SJCRH30 (cell line): Measurements from ENCODE around the gene MYH10. TPM values are rescaled to one million over a fixed set of nuclear protein-coding genes. Genes with fewer than 3 reads are reported as not detected.
A peak's percentile ranks its signal among the peaks of the same experiment; 100 is the strongest.

Source experiments
- DNase-seq, 2 experiments: peaks; one replicate each; pipeline ENCODE4 v3.0.0-alpha.2; 2015 to 2020
- H3K27ac ChIP-seq: fragments of 250-450 bp; sonication (Bioruptor Pico); 2 replicates; pipeline ENCODE4 v1.5.1; 2020; ENCODE audit warnings: mild to moderate bottlenecking, moderate library complexity
- H3K27me3 ChIP-seq: fragments of 250-450 bp; sonication (Bioruptor Pico); 2 replicates; pipeline ENCODE4 v1.5.1; 2020; ENCODE audit warnings: mild to moderate bottlenecking, moderate library complexity
- H3K36me3 ChIP-seq: fragments of 250-450 bp; sonication (Bioruptor Pico); 2 replicates; pipeline ENCODE4 v1.5.1; 2020; ENCODE audit warnings: mild to moderate bottlenecking, moderate library complexity
- H3K4me1 ChIP-seq: fragments of 250-450 bp; sonication (Bioruptor Pico); 2 replicates; pipeline ENCODE4 v1.5.1; 2020; ENCODE audit warnings: mild to moderate bottlenecking, moderate library complexity
- H3K4me3 ChIP-seq: fragments of 250-450 bp; sonication (Bioruptor Pico); 2 replicates; pipeline ENCODE4 v1.5.1; 2020; ENCODE audit warnings: mild to moderate bottlenecking, moderate library complexity
- H3K9me3 ChIP-seq: fragments of 250-450 bp; sonication (Bioruptor Pico); replicated peaks from 2 replicates; pipeline ENCODE4 v1.5.1; 2020; ENCODE audit warnings: mild to moderate bottlenecking, moderate library complexity
- total RNA-seq: library from RNA; depleted of rRNA; stranded (reverse); fragments of >200 nt; shearing (Covaris generic); gene quantifications from 2 replicates; pipeline ENCODE4 v1.2.3, GENCODE V29; 2014

The MYH10 gene
- total RNA-seq, 1 experiment from 2014 or later: 78.1 TPM

DNA sequence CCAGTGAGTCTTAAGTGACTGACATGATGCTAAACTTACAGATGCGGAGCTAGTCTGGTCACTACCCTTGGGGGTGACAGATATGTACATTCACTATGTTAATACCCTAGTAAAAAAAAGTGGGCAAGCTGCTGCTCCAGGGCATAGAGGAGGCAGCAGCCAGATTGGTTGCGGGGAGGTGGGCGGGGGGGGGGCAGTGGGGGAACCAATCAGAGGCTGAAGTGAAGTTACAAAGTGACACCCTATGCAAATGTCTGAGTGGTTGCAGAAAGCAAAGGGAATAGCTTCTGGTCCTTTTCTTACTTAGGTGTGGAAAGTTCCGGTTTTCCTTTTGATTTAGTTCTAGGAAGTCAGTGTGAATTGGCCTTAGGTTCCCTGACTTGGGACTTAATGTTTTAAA lies 182.7 kb downstream of the MYH10 start:
- Histone ChIP-seq H3K4me3 (no peak overlapping the region), H3K27ac (no peak overlapping the region), H3K9me3 (no peaks in the 10 kb centered on the region), H3K4me1 (no peaks in the 10 kb centered on the region), H3K36me3 (peaks cover 14% of the 10 kb centered on the region), H3K27me3 (no peaks in the 10 kb centered on the region)
- DNase-seq: no peak

- no peak for DNase-seq
- Histone ChIP-seq H3K27me3 (no peaks in the 10 kb centered on the region), H3K27ac (no peak overlapping the region), H3K36me3 (peaks cover 9% of the 10 kb centered on the region), H3K4me3 (no peak overlapping the region), H3K4me1 (no peaks in the 10 kb centered on the region), H3K9me3 (no peaks in the 10 kb centered on the region)
Measured at GRCh38 chr17:8445536-8445935, 185.0 kb downstream of the MYH10 start.

- no peak overlapping the region for H3K4me3 ChIP-seq
- no peaks in the 10 kb centered on the region for H3K4me1 ChIP-seq
- DNase-seq: no peak
- H3K27me3 ChIP-seq: no peaks in the 10 kb centered on the region
- H3K36me3 ChIP-seq: peaks cover 7% of the 10 kb centered on the region
- H3K9me3 ChIP-seq: no peaks in the 10 kb centered on the region
- no peak overlapping the region for H3K27ac ChIP-seq
Measured at GRCh38 chr17:8444494-8444893, 186.0 kb downstream of the MYH10 start.

DNA sequence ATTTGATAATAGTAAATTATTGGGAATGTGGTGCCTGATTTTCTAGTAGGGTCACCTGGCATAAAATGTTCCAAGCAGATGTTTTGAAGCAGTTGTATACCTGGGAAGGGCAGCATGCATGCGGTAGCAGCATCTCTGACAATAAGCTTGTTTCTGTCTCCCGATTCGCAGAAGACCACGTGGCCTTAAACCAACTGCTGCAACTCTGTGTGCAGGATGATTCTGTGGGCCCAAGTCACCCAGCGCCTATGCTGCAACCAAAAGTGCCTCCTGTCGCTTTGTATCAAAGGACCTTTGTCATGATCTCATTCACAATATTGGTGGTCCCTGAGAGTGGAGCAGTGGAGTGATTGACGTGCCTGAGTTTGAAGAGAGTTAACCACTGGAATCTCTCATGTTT lies 186.8 kb downstream of the MYH10 start:
- no peak overlapping the region for H3K4me3 ChIP-seq
- H3K9me3 ChIP-seq: no peaks in the 10 kb centered on the region
- no peak overlapping the region for H3K27ac ChIP-seq
- no peaks in the 10 kb centered on the region for H3K4me1 ChIP-seq
- DNase-seq: no peak
- no peaks in the 10 kb centered on the region for H3K27me3 ChIP-seq
- H3K36me3 ChIP-seq: peaks cover 4% of the 10 kb centered on the region

DNA sequence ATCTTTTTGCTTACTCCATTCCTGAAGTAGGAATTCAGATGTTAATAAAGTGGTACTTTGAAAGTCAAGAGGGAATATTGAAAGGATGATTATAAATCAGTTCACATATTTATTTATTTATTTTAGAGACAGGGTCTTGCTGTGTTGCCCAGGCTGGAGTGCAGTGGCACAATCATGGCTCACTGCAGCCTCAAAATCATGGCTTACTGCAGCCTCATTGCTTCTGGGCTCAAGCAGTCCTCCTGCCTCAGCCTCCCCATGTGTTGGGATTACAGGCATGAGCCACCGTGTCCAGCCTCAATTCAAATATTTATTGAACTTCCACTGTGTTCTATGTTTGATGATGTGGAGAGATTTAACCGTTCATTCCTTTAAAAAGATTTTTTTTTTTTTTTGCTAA lies 188.2 kb downstream of the MYH10 start:
- Histone ChIP-seq H3K36me3 (peaks cover 4% of the 10 kb centered on the region), H3K27me3 (no peaks in the 10 kb centered on the region), H3K9me3 (no peaks in the 10 kb centered on the region), H3K27ac (no peak overlapping the region), H3K4me3 (no peak overlapping the region), H3K4me1 (0 out of 2 replicates have a peak, but pooled peaks cover 2% of the 10 kb centered on the region)
- no peak for DNase-seq

GRCh38 chr17:8441690-8442089 lies 188.8 kb downstream of the MYH10 start:
- Histone ChIP-seq H3K36me3 (peaks cover 4% of the 10 kb centered on the region), H3K4me3 (no peak overlapping the region), H3K27me3 (no peaks in the 10 kb centered on the region), H3K9me3 (no peaks in the 10 kb centered on the region), H3K4me1 (0 out of 2 replicates have a peak, but pooled peaks cover 5% of the 10 kb centered on the region), H3K27ac (no peak overlapping the region)
- no peak for DNase-seq

GRCh38 chr17:8439681-8440080 lies 190.8 kb downstream of the MYH10 start:
- DNase-seq: no peak
- Histone ChIP-seq H3K27me3 (no peaks in the 10 kb centered on the region), H3K27ac (no peak overlapping the region), H3K36me3 (peaks cover 4% of the 10 kb centered on the region), H3K4me1 (0 out of 2 replicates have a peak, but pooled peaks cover 5% of the 10 kb centered on the region), H3K4me3 (no peak overlapping the region), H3K9me3 (no peaks in the 10 kb centered on the region)

DNA sequence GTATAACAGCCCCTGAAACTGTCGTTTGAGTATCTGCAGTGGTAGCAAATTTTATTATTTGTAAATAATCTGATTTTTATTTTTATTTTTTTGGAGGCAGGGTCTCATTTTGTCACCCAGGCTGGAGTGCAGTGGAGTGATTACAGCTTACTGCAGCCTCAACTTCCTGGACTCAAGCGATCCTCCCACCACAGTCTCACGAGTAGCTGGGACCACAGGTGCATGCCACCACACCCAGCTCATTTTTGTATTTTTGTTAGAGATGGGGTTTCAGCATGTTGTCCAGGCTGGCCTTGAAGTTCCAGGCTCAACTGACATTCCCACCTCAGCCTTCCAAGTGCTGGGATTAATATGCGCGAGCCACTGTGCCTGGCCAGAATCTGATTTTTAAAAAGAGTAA lies 192.1 kb downstream of the MYH10 start:
- Histone ChIP-seq H3K36me3 (no peaks in the 10 kb centered on the region; the same call in 1 of the 2 replicates), H3K27me3 (no peaks in the 10 kb centered on the region), H3K9me3 (no peaks in the 10 kb centered on the region), H3K4me3 (no peak overlapping the region), H3K27ac (no peak overlapping the region), H3K4me1 (0 out of 2 replicates have a peak, but pooled peaks cover 5% of the 10 kb centered on the region)
- DNase-seq: no peak

DNA sequence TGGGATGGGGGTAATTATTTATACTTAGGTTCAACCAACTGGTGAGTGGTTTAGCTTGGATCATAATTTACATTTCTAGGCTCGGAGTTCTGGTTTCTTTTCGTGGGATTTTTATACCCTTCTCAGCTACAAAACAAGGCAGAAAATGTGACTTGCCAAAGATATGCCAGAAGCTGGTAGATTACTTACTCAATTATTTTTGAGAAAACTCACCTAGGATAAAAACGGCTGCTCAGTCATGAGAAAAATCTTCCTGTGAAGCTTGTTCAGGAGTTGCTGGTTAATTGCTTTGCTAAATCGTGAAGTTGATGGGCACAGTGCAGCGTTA lies 193.7 kb downstream of the MYH10 start:
- Histone ChIP-seq H3K36me3 (no peaks in the 10 kb centered on the region; the same call in 1 of the 2 replicates), H3K4me3 (peak overlapping the region; percentile 96), H3K4me1 (0 out of 2 replicates have a peak, but pooled peaks cover 5% of the 10 kb centered on the region), H3K27me3 (no peaks in the 10 kb centered on the region), H3K9me3 (no peaks in the 10 kb centered on the region), H3K27ac (no peak overlapping the region)
- DNase-seq: no peak

GRCh38 chr17:8436169-8436843 lies 194.2 kb downstream of the MYH10 start:
- Histone ChIP-seq H3K27me3 (no peaks in the 10 kb centered on the region), H3K27ac (peak overlapping the region; percentile 69), H3K4me1 (0 out of 2 replicates have a peak, but pooled peaks cover 5% of the 10 kb centered on the region), H3K36me3 (no peaks in the 10 kb centered on the region; the same call in 1 of the 2 replicates), H3K4me3 (peak overlapping the region; percentile 96), H3K9me3 (no peaks in the 10 kb centered on the region)
- DNase-seq: peak; percentile 28 to 51

- Histone ChIP-seq H3K4me1 (0 out of 2 replicates have a peak, but pooled peaks cover 5% of the 10 kb centered on the region), H3K36me3 (no peaks in the 10 kb centered on the region; the same call in 1 of the 2 replicates), H3K4me3 (peak within 1 kb of the TSS; percentile 96), H3K27me3 (no peaks in the 10 kb centered on the region), H3K27ac (peak within 1 kb of the TSS; percentile 69), H3K9me3 (no peaks in the 10 kb centered on the region)
- DNase-seq: peak; percentile 94 to 97
Measured at GRCh38 chr17:8435245-8436168, 195.0 kb downstream of the MYH10 start, which contains the start of gene NDEL1. Gene NDEL1 (plus strand): TSS chr17:8435884. CDS start chr17:8444272, 8,388 bp downstream.

GRCh38 chr17:8430966-8431365 lies 199.6 kb downstream of the MYH10 start:
- no peak for DNase-seq
- Histone ChIP-seq H3K27me3 (no peaks in the 10 kb centered on the region), H3K27ac (no peak overlapping the region), H3K36me3 (no peaks in the 10 kb centered on the region), H3K4me3 (no peak overlapping the region), H3K9me3 (no peaks in the 10 kb centered on the region), H3K4me1 (no peaks in the 10 kb centered on the region)

DNA sequence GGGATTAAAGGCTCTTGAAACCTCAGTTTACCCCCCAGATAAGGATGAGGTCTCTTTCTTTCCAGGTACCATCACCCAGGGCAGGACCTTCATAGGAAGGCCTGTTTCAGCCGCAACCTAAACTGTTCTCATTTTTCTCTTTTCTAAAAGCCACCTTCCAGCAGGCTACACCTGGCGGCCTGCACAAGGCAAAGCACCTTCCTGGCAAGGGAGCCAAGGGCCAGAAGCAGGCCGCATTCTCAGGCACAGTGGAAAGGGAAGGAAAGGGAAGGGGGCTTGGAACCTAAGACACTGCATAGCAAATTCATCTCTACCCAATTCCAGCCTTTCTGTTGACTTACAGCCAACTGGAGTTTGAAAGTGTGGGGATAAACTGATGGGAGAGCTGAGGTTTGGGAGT lies 203.7 kb downstream of the MYH10 start:
- Histone ChIP-seq H3K27me3 (no peaks in the 10 kb centered on the region), H3K27ac (no peak overlapping the region), H3K4me1 (no peaks in the 10 kb centered on the region), H3K9me3 (no peaks in the 10 kb centered on the region), H3K36me3 (no peaks in the 10 kb centered on the region), H3K4me3 (no peak overlapping the region)
- no peak for DNase-seq

GRCh38 chr17:8426094-8426720 lies 204.3 kb downstream of the MYH10 start:
- no peaks in the 10 kb centered on the region for H3K36me3 ChIP-seq
- H3K4me3 ChIP-seq: no peak overlapping the region
- peak in 1 of 2 experiments; percentile 7 for DNase-seq
- no peaks in the 10 kb centered on the region for H3K9me3 ChIP-seq
- no peaks in the 10 kb centered on the region for H3K4me1 ChIP-seq
- H3K27ac ChIP-seq: no peak overlapping the region
- H3K27me3 ChIP-seq: no peaks in the 10 kb centered on the region
